NCI-H2029 treated with DMSO at 0.1 percent for 48 hours (cell line): ENCODE results near the gene DVL3.

Experiments
- DNase-seq: peaks from one replicate; lab custom pipeline; 2025; lab: John Stamatoyannopoulos, UW

The DVL3 gene

DNA sequence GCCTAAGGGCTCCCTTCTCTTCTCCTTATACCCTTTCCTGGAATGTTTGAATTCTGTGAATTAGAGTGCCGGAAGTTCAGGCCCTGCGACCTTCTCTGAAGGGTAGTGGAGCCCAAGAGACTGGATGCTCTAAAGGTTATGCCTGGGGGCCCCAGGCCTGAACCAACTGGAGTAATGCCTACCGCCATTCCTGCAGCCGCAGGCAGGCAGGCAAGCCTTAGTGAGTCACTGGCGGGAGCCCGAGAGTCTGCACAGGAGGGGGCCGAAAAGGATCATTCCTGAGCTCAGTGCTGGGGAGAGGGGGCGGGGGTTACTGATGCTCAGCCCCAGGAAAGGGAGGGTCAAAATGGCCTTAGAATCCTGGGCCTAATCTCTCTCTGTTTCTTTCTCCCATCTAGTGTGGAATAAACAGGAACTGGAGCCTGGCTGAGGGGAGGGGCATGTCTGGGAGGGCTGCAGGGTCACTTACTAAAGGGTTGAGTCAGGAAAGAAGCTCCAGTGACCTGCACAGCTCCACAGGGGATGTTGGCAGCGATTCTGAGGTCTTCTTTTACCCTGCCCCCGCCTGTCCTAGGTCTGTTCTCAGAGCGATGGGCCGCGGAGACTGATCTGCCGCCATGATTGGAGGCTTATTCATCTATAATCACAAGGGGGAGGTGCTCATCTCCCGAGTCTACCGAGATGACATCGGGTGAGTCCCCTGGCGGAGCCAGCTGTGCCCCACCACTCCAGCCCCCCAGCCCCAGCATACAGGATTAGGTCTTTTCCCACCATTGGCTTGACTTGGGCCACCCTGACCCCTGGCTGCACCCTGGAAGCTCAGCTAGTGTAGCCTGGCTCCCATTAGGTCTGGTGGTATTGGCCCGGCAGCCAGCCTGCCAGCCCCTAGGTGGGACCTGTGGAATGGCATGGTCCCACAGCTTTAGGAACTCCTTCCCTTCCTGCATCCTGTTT is 21.5 kb downstream of the DVL3 start:
- DNase-seq = no peak

DNA sequence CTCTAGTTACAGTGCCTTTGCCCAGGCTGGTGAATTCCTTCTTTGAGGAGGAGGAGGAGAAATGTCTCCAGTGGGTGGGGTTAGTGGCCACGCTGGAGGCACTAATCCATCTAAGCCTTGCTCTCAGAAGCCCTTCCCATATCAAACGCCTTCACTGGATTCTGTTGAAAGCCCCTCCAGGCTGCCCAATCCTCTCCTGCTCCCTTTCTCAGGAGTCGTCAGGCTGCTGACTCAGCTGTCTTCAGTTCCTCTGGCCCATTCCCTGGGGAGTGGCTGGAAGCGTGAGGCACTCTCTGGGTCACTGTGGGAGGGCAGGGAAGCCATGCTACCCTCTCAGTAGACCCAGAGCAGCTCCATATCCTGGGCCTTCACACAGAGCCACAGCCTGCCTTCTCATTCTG is 22.2 kb downstream of the DVL3 start:
- DNase-seq = no peak

DNA sequence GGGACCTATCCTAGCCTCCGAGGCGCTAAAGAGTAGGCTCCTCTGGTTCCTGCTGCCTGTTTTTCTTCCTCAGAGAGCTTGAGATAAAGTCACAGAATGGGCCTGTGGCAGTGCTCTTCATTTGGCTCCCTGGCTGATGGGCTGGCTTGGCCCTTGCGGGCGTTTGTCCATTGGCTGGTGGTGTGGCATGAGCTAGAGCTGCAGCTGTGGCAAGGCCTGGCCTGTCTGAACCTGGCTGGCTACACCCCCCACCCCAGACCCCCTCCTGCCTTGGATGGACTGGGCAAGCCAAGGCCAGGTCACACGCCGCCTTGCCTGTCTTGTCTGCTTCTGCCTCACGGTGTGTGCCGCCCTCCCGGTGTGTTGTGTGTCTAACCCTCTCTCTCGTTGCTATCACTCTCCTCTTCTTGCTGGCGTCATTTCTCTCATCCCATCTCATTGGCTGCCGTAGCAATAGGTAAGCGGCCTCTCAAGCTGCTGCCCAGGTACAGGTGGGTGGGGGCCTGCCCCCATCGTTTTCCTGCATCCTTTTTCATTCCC is 22.7 kb downstream of the DVL3 start:
- no peak for DNase-seq

DNA sequence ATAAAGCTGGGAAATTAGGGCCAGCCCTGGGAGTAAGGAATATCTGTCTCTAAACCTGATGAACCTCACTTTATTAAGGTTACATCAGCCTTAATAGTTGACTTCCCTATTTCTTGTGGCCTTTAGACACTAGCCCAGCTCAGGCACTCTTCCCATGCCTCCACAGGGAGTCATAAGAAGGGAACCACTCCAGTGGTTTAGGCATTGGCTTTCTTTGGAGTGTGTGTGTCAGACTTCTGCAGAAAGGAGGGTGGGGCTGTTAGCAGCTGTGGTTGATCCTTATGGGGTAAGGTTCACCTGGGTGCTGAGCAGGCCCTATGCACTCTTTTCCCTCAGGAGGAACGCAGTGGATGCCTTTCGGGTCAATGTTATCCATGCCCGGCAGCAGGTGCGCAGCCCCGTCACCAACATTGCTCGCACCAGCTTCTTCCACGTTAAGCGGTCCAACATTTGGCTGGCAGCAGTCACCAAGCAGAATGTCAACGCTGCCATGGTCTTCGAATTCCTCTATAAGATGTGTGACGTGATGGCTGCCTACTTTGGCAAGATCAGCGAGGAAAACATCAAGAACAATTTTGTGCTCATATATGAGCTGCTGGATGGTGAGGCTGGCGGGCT is 23.5 kb downstream of the DVL3 start:
- DNase-seq = no peak

DNA sequence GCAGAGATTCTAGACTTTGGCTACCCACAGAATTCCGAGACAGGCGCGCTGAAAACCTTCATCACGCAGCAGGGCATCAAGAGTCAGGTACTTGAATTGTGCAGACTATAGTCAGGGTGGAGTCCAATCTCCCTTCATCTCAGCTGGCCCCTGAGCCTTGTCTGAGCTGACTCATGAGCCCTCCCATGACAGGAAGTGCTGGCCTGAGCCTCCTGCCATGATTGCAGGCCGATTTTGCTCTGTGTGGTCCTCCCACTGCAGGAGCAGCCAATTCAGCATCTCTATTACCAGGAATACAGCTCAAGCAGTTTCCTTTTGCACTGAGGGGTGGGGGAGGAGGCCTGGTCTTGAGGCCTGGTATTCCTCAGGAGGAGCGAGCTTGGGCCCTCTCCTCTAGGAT is 25.0 kb downstream of the DVL3 start:
- no peak for DNase-seq

DNA sequence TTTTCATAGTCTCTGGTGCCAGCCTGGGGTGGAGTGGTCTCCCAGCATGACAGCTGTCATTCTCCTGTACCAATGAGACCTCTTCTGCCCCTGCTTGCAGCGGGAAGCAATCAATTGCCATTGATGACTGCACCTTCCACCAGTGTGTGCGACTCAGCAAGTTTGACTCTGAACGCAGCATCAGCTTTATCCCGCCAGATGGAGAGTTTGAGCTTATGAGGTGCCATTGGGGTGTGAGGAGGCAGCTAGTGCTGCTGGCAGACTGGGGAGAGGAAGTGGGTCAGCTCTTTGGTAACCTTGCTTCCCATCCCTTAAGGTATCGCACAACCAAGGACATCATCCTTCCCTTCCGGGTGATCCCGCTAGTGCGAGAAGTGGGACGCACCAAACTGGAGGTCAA is 26.4 kb downstream of the DVL3 start:
- no peak for DNase-seq

DNA sequence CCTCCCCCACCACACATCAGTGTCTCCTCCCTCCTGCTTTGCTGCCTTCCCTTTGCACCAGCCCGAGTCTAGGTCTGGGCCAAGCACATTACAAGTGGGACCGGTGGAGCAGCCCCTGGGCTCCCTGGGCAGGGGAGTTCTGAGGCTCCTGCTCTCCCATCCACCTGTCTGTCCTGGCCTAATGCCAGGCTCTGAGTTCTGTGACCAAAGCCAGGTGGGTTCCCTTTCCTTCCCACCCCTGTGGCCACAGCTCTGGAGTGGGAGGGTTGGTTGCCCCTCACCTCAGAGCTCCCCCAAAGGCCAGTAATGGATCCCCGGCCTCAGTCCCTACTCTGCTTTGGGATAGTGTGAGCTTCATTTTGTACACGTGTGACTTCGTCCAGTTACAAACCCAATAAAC is 28.5 kb downstream of the DVL3 start:
- no peak for DNase-seq

DNA sequence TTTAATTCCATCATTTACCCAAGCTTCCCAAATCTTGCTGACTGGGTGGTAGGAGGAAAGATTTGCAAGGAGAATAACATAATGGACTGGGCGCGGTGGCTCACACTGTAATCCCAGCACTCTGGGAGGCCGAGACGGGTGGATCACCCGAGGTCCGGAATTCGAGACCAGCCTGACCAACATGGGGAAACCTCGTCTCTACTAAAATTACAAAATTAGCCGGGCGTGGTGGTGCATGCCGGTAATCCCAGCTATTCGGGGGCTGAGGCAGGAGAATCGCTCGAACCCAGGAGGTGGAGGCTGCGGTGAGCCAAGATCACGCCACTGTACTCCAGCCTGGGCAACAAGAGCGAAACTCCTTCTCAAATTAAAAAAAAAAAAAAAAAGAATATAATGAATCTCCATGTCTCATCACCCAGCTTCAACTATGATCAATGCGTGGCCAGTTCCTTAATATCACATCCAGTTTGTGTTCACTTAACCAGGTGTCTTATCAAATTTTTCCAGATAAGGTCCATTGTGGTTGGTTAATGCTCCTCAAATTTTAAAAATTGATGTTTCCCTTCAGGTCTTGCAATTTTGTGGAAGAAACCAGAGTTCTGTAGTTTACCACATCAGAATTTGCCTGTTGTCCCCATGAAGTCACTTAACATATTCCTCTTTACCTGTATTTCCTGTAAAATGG is 29.5 kb downstream of the DVL3 start:
- no peak for DNase-seq

DNA sequence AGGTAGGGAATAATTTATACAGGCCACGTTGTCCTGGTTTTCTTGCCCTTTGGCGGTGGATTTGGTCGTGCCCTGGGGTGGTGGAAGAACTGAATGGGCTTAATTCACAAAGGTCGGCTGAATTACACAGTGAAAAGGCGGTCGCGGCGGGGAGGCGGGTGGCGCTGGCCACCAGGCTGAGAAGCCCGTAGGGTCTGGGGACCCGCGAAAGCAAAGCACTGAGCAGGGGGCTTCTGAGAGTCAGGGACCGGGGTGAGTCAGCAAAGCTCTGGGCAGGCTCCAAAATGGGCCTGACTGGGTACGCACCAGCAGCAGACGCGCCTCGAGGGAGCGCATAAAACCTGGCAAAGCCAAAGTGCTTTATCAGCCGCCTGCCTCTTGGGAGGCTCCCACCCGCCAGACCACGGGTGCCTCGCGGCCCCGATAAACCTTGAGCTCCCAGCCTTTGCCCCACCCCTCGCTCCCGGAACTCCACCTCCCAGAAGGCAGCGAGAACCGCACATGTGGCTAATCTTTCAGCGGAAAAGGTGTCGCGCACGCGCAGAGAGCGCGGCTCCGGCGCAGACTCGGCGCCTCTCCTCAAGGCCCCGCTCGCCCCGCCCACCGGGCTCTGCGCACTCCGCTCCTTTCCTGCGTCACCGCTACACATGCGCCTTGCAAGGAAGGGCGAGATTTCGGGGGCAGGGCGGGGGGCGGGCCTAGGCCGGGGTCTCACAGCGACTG is 30.4 kb downstream of the DVL3 start:
- peak; percentile 89 for DNase-seq

DNA sequence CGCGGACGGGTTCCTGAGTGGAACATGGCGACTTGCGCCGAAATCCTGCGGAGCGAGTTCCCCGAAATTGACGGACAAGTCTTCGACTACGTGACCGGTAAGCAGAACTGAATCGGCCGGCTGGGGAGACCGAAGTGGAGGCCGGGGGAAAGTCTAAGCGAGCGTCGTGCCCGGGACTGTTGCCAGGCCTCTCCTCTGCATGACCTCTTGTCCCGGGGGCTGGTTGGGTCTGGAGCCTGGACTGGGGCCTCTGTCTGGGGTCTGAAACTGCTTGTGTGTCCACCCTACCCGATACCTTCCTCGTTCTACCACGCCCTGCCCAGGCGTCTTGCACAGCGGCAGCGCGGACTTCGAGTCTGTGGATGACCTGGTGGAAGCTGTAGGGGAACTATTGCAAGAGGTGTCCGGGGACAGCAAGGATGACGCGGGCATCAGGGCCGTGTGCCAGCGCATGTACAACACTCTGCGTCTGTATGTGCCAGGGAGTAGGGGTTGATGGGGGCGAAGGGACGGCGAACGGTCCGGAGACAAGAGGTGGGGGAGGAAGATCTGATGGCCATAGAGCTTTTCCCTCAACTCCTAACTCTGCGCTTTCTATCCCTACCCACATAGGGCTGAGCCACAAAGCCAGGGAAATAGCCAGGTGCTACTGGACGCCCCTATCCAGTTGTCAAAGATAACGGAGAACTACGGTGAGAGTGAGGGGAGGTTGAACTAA is 31.2 kb downstream of the DVL3 start, which contains the start of gene ABCF3:
Gene ABCF3 (plus strand): TSS at position 16 of the 718 bp plus-strand sequence. CDS start 9 bp downstream, at position 25.
- no peak for DNase-seq

DNA sequence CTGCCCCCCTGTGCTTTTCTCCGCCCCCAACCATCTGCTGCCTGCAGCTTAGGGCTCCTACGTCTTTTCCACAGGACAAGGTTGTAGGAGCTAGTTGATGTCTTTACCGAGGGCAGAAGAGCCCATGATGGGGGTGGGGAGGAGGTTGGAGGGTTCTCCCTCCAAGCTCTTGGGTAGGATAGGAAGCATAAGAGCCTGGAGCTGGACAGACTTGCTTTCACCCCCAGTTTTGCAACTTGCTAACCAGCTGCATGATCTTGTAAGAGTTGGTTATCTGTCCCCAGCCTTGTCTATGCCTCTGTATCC is 31.7 kb downstream of the DVL3 start:
- DNase-seq = no peak

DNA sequence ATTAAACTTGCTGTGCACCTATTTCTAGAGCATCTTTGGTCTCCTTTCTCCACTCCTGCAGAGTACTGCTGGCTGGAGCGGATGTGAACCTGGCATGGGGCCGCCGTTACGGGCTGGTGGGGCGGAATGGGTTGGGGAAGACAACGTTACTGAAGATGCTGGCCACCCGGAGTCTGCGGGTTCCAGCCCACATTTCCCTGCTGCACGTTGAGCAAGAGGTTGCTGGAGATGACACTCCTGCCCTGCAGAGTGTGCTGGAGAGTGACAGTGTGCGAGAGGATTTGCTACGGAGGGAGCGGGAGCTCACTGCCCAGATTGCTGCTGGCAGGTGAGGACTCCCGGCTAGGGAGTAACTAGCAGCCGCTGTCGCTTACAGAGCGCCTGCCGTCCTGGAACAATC is 32.9 kb downstream of the DVL3 start:
- DNase-seq = no peak

DNA sequence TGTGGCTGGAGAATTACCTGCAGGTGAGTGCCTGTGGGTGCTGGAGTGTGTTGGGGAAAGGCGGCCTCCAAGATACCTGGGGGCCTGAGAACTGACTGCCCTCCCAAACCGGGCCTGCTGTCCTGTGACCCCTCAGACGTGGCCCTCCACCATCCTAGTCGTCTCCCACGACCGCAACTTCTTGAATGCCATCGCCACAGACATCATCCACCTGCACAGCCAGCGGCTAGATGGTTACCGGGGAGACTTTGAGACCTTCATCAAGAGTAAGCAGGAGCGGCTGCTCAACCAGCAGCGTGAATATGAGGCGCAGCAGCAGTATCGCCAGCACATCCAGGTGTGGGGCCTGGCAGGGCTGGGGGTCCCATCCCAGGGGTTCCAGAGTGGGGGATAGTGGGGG is 34.2 kb downstream of the DVL3 start:
- no peak for DNase-seq

DNA sequence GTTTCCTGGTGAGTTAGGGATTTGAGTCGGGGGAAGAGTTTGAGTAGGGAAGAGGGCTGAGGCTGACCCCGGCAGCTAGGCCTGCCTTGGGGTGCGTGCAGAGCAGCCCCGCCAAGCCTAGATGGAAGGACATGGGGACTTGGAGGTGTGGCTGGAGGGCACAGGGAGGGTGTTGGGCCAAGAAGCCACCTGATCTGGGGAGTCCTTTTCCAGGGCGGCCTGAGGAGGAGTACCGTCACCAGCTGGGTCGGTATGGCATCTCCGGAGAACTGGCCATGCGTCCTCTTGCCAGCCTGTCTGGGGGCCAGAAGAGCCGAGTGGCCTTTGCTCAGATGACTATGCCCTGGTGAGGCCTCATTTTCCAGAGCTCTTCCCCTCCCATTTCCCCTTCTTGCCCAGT is 37.7 kb downstream of the DVL3 start:
- no peak for DNase-seq

DNA sequence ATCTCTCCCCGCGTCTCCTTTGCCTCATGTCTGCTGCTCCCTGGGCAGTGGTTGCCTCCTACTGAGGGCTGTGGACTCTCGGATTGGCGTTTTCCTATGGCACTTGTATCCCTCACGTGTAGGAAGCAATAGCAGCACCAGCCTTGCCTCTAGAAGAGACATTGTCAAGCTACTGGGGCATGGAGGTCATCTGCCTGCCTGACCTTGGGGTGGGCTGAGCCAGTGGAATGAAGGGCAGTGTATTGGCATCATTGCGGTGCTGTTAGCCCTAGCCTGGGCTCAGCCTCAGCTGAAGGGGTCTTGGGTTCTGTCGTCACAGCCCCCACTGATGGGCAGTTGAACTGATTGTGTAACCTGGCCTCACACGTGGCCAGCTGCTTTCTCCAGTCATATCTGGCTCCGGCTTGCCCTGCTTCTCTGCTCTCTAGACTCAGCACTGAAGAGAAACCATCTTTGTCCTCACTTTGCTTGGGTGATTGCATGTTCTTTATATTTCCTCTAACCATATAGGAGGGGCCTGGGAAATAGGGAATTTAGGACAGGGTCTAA is 38.9 kb downstream of the DVL3 start:
- no peak for DNase-seq

DNA sequence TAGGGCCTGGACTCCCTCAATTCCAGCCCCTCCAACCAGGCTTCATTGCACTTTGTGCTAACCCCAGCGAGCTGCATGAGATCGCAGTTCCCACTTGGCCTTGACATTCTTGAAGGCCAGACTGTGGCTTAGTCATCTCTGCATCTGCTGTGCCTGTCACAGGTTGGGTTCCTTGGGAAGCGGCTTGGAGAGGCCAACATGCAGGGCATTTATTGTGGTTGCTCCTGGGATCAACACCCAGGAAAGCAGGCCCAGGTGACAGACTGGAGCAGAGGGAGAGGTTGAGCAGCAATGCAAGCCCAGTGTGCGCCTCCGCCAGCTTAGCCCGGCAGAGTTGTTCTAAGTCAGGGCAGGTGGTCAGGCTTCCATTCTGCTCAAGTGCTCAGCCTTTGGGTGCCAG is 41.4 kb downstream of the DVL3 start:
- DNase-seq = no peak

DNA sequence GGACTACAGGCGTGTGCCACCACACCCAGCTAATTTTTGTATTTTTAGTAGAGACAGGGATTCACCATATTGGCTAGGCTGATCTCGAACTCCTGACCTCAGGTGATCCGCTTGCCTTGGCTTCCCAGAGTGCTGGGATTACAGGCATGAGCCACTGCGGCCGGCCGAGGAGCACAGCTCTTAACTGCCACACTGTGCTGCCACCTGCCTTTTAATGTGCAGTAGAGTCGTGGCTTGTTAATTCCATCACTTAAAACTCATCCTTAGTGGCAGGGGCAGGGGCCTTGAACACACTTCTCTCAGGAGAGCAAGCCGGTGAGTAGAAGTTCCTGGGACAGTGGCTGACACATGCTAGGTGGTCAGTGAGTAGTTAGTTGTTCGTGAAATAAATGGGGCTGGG is 43.3 kb downstream of the DVL3 start:
- DNase-seq = no peak

DNA sequence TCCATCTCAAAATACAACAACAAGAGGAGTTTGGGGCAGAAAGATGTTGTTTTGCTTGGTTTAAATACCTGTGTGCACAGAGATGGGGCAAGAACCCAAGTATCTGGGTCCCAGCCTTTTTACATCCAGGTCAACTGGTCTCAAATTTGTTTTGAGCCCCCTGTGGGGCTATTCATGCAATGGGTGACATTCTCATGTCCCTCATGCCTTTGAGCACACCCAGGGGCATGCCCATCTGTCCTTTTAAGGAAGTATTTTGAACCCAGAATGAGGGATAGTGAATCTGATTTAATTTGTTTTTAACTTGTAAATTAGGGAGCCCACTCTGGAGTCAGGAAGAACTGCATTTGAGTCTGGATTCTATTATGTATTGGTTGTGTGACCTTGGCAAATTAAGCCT is 45.6 kb downstream of the DVL3 start:
- DNase-seq = no peak

DNA sequence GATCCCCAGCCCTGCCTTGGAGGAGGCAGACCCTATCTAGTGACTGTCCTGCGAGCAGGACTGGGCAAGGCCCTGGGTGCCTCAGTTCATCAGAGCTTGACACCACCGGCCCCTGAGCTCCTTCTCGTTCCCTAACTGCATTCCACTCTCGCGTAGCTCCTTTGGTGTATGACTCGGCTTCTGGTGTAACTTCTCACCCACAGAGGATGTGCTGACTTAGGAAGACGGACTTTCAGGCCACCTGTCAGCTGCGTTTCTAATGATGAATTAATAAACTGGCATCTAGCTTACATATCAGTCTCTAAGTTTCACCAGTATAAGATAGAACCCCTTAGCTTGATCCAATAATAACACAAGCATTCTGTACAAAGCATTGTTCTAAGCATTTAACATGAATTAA is 48.3 kb downstream of the DVL3 start:
- DNase-seq = no peak

DNA sequence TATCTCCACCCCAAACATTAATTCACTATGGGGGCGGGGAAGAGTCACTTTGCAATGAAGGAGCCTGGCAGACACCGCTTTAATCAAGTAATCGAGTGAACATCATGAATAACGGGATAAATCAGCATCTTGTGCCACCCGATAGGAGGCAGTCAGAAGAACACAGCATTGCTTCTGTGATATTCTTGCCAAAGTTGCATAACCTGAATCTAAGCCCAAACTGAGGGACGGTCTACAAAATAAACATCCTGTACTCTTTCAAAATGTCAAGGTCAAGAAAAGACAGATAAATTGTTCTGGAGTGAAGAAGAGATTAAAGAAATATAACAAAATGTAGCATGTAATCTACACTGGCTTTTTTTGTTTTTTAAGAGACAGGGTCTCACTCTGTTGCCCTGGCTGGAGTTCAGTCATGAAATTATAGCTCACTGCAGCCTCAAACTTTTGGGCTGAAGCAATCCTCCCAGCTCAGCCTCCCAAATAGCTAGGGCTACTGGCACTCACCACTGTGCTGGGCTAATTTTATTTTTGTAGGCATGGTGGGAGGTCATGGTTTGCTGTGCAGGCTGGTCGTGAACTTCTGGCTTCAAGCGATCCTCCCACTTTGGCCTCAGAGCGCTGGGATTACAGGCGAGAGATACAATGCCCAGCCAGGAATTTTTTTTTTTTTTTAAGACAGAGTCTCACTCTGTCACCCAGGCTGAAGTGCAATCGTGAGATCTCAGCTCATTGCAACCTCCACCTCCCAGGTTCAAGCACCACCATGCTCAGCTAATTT is 54.2 kb downstream of the DVL3 start:
- no peak for DNase-seq
